Sigmoid colon (tissue), 4 donors: ENCODE measurements around the gene PPP1R12B.
"Not testable (repeated sequence)": the region's sequence is repeated elsewhere in the genome, so short reads cannot be mapped to it uniquely, and the experiment has no call there.

Experiments used
- EP300 ChIP-seq, 4 donors: sonication (generic); formaldehyde crosslinking; IDR thresholded peaks; one replicate each; pipeline ENCODE4 v1.6.1; 2017; ENCODE audit warnings: antibody characterized with exemption in 4 of 4
- POLR2A ChIP-seq, 2 donors: fragments of 450-650 bp; IDR thresholded peaks; one replicate each; pipeline ENCODE4 v1.6.1; 2016; ENCODE audit warnings: antibody characterized with exemption in 2 of 2, mild to moderate bottlenecking in 2 of 2, moderate library complexity in 2 of 2
- POLR2AphosphoS5 ChIP-seq, 4 donors: sonication (generic); formaldehyde crosslinking; IDR thresholded peaks; one replicate each; pipeline ENCODE4 v1.6.1; 2017; ENCODE audit warnings: antibody characterized with exemption in 4 of 4
- TF ChIP-seq, protein P1 (sequence below), 4 experiments: fragments of 450-650 bp in 3 of 4; fragments of 200-600 bp in 1 of 4; IDR thresholded peaks; one replicate each; pipeline ENCODE4 v1.5.1; 2016 to 2019; ENCODE audit warnings: antibody characterized with exemption in 4 of 4, mild to moderate bottlenecking in 3 of 4, moderate library complexity in 2 of 4

DNA sequence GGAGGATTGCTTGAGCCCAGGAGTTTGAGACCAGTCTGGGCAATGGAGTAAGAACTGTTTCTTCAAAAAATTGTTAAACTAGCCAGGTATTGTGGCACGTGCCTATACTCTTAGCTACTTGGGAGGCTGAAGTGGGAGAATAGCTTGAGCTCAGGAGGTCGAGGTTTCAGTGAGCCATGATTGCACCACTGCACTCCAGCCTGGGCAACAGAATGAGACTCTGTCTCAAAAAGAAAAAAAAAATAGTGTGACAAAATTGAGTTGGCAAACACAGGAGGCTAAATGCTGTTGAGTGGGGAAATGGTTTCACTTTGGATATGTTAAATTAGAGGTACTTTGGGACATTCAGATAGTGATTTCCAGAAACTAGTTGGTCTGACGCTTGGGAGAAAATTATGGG, 197.9 kb downstream of the PPP1R12B start:
- TF ChIP-seq, protein P1, sequence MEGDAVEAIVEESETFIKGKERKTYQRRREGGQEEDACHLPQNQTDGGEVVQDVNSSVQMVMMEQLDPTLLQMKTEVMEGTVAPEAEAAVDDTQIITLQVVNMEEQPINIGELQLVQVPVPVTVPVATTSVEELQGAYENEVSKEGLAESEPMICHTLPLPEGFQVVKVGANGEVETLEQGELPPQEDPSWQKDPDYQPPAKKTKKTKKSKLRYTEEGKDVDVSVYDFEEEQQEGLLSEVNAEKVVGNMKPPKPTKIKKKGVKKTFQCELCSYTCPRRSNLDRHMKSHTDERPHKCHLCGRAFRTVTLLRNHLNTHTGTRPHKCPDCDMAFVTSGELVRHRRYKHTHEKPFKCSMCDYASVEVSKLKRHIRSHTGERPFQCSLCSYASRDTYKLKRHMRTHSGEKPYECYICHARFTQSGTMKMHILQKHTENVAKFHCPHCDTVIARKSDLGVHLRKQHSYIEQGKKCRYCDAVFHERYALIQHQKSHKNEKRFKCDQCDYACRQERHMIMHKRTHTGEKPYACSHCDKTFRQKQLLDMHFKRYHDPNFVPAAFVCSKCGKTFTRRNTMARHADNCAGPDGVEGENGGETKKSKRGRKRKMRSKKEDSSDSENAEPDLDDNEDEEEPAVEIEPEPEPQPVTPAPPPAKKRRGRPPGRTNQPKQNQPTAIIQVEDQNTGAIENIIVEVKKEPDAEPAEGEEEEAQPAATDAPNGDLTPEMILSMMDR (IDR thresholded peaks at IDR 0.05): not testable (repeated sequence)
- TF ChIP-seq POLR2A, EP300, POLR2AphosphoS5 (IDR thresholded peaks at IDR 0.05): not testable (repeated sequence)
